ENCODE data around the gene TBPL2. TPM values are rescaled to one million over a fixed set of nuclear protein-coding genes. Genes with fewer than 3 reads are reported as not detected.
"Not testable (repeated sequence)": the region's sequence is repeated elsewhere in the genome, so short reads cannot be mapped to it uniquely, and the experiment has no call there.

The TBPL2 gene
- total RNA-seq, 1 experiment from 2014 or later = not detected

DNA sequence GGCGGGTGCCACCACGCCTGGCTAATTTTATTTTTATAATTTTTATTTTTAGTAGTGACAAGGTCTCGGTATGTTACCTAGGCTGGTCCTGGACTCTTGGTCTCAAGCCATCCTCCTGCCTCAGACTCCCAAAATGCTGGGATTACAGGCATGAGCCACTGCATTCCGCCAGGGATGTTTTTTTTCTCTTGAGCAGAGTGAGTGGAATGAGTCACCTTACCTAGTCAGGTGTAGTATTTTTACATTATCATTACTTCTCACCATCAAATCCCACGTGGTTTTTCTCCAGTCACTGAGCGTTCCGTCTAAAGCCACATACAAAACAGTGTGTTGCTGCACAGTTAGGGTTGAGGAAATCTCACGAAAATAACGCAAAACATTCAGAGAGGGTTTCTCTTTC lies 870 bp upstream of the TBPL2 start:
- no peak for DNase-seq (ENCODE audit: low spot score)

DNA sequence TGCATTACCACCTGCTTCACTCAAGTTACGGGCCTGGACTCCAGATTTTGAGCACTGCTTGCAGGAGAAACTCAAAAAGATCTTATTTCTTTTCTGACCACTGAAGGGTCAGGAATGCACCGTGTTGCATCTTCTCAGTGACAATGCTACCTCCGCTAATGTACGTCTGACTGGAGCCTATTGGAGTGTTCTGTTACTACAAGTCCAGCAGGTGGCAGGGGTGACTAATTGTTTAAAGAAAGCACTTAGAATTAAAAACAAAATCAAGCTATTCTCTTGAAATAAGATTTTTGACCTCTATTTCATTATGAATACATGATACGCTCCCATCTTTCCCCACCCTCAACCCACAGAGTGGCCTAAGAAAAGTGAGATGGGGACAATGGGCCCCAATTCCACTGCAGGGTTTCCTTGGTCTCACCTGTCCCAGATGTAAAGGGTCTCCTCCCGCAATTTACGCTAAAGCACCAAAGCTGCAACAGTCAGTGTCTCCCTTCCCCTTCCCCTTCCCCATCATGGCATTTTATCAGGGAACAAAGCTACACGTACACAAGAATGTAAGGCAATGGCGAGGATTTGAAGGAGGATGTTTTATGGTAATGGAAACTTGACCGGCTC lies 2.2 kb downstream of the TBPL2 start:
- peak; percentile 54 for DNase-seq (ENCODE audit: low spot score)

DNA sequence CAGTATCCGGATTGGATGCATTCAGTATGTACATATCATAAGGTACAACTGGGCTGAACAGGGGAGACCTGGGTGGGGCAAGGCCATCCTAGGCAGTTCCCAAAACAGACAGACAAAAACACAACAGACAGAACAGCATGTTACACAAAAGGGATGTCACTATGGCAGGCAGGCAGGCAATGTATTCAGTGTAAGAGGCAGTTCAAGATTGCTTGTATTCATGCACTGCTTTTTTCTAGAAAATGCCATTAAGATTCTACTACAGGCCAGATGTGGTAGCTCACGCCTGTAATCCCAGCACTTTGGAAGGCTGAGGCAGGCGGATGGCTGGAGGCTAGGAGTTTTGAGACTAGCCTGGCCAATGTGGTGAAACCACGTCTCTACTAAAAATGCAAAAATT lies 3.5 kb downstream of the TBPL2 start:
- no peak for DNase-seq (ENCODE audit: low spot score)

DNA sequence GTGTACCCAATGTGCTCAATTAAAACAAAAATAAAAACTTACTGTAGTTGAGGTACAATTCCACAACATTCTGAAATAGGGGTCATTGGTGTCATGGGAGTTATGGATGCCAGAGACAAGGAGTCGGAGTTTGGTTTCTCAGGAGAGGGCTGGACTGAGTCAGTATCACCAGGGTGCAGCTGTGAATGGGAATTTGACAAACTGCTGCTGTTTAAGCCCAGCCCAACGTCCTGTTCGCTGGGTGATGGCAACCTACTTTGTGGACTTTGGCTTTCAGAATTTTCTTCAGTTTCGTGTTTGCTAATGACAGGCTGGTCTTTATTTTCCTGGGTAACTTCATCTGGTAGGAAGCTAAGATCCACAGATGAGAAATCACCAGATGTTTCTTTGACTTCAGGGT lies 3.9 kb downstream of the TBPL2 start:
- DNase-seq (ENCODE audit: low spot score) = no peak

DNA sequence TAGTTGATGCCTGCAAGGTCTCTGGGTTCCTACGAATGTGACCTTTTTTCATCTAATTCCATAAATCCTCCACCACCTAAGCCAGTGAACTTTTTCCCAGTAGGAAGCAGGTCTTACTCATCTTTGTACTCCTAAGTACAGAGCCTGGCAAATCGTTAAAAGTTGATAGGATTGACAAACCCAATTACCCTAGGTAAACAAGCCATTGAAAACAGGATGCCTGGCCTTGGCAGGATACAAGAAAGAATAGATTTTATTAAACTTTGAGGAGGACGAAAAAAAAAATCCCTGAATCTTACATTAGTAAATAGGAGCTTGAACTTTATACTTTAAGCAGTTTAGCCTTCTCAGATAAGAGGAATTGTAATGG lies 5.6 kb downstream of the TBPL2 start:
- no peak for DNase-seq (ENCODE audit: low spot score)

DNA sequence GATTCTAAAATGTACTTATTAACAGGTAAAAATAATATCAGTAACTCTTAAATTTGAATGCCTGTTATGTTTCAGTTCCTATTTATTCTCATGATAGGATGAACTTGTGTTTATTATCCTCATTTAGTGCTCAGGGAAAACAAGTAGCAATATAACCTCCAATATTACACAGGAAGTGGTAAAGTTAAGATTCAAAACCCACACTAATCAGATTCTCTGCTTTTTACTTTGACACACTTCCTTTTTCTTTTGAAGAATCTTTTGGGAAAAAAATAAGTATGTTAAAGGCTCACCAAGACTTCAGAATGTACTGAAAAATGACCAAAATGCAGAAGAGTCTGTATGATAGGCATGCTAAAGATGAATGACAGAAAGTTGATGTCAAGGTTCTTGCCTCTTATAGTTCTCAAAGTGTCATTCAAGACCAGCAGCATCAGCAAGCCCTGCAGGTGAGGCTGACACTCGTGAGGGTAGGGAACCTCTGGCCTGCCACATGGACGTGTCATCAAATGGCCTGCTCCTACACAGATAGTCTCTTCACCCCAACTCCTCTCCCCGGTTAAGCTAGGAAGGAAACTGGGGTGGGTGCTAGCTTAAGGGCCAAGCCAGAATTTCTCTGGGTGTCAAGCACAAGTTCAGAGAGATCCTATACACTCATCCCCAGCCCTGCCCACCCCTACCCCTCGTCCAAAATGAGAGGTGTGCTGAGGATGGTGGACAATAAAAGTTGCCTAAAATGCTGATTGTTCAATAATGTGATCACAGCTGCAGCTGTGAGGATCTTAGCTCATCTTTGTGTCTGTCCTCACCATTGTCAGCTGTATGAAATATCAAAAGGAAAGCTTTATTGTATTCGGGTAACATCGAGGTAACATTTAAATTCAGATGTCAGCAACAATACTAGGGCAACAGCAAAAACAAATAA lies 6.3 kb downstream of the TBPL2 start:
- DNase-seq (ENCODE audit: low spot score) = no peak

DNA sequence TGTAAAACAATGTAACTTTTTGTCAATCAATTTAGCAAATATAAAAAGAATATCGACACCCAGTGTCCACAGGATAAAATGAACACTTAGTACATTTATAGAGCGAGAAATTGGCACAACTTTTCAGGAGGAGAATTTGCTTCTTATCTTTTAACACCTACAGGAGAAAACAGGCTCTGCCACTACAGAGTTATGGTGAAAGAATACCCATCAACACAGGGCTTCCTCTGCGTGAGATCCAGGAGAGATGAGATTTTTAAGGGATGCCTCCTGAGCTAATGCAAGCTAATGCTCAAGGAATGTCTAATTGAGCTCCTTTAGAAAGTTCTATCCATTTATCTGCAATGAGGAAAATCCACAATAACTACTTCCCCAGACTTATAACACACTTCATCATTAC lies 7.8 kb downstream of the TBPL2 start:
- no peak for DNase-seq (ENCODE audit: low spot score)

DNA sequence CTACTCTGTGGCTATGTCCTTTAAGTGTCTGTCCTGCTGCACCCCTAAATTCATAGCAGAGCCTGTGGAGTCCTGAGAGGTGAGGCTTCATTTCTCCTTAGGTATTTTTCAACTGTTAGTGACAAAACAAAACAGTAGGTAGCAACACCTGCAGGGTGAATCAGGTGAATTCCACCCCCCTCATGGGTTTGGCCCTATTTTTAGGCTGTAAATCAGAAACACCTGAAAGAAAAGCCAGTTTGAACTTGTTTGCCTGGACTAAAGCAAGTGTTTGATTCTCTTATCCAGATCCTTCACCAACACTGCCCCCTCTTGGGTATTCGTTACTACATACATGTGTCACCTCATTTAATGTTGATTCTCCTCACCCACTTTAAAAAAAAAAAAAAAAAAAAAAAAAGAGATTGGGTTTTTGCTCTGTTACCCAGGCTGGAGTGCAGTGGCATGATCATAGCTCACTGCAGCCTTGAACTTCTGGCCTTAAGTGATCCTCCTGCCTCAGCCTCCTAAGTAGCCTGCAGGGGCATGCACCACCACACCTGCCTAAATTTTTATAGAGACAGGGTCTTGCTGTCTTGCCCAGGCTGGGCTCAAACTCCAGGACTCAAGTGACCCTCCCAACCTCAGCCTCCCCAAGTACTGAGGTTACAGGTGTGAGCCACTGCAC lies 10.3 kb downstream of the TBPL2 start:
- peak; percentile 62 for DNase-seq (ENCODE audit: low spot score)

DNA sequence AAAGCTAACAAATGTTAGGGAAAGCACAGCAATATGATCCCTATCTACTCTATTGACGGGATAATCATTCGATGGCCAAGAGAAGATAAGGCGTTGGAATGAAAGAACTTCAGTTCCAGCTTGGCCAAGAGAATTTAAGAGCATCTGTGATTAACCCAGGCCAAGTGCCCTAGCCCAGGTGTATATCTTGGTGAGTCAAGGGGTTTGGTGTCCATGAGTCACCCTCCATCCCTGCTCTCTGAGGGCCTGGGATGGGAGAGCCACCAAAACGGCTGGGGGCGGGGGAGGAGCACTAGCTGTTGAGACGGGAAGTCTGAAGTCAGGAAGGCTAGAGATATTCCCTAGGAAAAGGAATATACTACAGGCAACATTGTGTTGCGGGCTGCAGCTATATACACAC lies 13.0 kb downstream of the TBPL2 start:
- no peak for DNase-seq (ENCODE audit: low spot score)

DNA sequence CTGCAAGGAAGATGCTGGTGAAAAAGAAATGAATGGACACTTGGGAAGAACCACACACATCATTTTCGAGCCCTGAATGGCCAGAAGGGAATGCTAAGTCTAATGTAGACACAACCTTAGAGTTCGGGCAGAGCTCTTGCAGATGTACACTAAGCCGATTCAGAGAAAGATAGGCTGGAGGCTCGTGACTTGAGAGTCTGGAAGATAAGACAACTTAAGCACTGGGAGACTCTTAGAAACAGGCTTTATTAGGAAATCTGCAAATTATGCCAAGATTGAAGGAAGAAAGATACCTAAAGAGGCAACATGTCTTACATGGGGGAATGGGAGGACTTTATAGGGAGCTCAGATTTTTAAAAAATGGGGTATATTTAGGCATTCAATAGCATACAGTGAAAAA lies 13.5 kb downstream of the TBPL2 start:
- DNase-seq (ENCODE audit: low spot score) = no peak

DNA sequence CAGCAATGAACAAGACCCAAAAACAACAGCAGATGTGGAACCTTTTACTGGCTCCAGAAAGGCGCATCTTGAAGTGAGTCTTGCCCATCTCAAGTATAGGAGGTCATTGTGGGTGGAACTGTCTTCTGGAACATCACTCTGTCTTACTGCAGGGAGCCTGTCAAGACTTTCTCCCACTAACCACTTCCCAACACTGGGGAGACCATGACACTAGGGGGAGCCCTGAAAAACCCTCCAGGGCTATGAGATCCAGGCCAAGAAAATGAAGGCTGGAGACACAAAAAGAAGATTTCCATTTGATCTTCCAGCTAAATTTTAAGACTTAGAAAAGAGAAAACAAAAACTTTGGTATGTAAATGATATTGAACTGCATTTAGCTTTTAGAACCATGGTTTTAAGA lies 15.3 kb downstream of the TBPL2 start:
- DNase-seq (ENCODE audit: low spot score) = no peak

DNA sequence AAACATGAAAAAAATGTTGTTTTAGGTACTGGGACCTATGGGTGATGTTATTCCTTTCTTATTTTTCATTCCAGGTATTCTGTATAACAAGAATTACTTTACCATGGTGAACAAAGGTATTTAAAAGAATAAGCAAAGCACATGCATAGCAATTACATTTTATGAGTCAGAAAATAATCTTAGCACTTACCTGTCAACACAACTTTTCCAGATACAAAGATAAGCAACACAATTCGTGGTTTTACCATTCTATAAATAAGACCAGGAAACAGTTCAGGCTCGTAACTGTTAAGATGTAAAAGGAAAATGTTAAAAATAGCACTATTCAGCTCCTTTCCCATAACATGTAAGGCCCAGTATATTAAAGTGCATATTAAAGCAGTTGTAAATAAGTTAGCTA lies 16.4 kb downstream of the TBPL2 start:
- DNase-seq (ENCODE audit: low spot score) = no peak

DNA sequence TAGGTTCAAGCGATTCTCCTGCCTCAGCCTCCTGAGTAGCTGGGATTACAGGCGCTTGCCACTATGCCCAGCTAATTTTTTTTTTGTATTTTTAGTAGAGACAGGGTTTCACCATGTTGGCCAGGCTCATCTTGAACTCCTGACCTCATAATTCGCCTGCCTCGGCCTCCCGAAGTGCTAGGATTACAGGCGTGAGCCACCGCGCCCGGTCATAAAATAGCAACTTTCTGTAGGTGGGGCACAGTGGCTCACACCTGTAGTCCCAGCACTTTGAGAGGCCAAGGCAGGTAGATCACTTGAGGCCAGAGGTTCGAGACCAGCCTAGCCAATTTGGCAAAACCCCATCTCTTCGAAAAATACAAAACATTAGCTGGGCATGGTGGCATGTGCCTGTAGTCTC lies 18.1 kb downstream of the TBPL2 start:
- DNase-seq (ENCODE audit: low spot score) = not testable (repeated sequence)

DNA sequence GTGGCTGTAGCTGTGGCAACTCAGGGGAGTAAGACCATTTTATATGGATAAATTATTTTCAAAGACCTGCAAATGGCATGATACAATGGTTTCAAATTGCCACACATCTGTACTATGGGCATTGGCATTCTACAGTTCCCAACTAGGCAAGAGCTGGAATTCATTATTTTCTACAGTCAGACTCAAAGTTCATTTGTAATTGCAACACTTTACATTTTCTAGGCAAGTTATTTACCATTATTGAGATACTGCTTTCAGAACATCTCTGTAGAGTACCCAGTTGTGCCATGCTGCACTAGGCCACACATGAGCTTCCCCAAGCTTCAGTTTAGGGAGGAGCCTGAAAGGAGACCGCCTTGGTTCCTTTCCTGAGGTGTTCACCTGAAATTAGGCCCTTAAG lies 20.8 kb downstream of the TBPL2 start:
- no peak for DNase-seq (ENCODE audit: low spot score)

DNA sequence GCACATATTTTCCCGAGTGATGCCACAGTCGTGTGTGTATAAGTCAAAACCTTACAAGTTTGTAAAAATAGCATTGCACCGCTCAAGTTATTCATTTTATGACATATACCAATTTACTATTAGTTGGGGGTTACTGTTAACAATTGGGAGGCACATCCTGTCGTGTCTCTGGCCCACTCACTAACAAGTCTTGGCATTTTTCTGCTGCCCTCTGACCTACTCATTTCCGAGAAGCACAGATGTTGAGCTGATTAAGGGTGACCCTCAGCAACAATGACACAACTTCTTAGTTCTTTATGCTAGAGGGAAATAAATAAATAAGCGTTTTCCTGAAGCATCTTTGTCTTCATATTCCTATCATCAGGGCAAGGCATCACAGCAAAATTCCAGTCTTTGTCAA lies 22.0 kb downstream of the TBPL2 start:
- no peak for DNase-seq (ENCODE audit: low spot score)

DNA sequence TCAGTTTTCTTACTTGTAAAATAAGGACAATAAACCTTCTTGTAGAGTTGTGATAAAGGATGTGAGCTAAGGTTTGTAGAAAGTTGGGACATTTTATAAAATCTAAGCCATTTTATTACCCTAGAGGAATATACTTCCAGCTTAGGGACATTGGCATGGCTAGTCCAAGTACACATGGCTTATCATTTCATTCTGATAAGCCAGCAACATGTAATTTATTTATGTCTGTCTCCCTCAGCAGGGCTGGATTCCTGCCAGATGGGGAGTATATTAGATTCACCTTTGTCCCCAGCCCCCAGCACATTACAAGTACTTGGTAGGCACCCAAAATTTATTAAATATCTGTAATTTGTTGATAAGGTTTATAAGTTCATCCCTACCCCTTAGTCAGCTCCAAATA lies 22.5 kb downstream of the TBPL2 start:
- no peak for DNase-seq (ENCODE audit: low spot score)

DNA sequence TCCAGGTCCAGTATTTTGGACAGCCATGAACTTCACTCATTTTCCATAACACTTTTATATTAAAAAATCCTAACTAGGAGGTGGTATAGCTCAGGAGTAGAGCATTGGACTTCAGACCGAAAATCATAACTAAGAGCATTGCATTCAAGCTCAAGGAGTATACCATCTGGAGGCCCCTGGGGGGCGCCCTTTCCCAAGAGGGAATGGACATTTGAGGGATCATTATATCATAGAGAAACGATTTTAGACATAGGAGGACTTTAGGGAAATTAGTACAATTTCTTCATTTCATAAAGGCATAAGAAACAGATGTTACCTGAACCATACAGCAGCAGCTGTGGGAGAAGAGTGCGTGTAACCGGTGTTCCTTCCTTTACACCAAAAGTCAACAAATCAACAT lies 23.6 kb downstream of the TBPL2 start:
- no peak for DNase-seq (ENCODE audit: low spot score)

DNA sequence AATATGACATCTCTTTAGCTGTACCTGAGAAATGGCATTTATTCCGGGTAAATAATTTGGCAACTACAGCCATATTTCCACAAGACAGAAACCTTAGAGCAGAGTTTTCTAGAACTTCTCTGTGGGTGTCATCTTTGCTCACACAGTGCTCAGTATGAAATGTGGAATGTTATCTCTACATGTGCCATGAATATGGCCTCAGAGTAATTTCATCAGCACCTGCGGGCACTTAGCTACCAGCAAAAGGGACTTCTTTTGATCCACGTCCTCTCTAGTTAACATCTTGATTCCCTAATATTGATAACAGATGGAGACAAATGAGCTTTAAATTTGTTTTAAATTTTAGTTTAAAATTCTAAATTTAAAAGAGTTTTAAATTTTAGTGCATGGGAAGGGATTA lies 25.9 kb downstream of the TBPL2 start:
- DNase-seq (ENCODE audit: low spot score) = no peak

DNA sequence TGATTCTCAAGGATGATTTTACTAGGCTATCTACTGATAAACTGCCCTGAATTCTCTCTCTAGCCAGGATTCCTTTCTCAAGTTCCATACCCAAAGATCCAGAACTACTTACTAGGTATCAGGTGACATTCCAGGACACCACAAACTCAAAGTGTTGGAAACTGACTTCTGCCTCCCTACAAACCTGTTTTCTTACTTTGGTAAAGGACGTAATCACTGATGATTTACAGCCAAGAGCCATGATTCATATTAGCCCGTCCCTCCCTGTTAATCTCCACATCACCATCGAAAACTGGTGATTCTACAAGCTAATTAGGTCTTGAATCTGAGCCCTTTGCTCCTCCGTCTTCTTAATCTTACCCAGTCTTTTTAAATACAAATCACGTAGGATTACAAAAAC lies 27.7 kb downstream of the TBPL2 start:
- no peak for DNase-seq (ENCODE audit: low spot score)

DNA sequence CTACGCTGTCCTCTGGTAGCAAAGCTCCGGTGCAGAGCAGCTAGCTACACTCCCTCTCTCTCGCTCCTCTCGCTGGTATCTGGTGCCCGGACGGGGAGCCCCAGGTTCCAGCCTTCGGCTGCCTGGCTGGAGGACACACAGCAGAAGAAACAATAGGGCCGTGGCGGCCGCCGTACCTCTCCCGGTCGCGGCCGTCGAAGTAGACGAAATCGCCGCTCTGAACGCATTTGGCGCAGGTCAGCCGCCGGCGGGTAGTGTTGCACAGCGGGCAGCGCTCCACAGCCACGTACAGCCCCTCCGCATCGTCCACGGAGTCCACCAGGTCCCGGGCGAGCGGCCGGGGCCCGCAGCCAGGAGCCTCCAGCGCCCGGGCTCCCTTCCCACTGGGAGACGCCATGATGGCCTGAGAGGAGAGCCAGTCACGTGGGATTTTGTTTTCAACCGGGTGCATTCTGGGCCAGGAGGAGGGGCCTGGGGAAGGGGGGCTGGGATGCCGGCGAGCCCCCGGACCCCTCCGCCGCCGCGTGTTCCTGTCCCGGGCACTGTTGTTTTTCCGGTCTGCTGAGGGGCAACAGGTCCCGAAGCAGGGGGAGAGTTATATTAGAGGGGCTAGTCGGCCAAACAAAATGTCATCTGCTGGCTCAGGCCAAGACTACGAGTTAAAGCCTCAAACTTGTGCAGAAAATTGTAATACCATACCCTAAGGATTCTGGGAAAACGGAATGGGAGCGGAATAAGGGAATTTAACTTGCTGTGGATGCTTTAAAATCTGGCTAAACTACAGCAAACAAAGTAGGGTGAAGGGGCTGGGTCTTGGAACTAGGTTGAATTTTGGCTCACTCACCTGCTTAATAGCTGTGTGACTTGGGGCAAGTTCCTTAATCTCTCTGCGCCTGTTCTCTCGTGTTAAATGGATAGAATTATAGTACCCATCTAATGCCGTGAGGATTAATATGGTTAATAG lies 28.7 kb downstream of the TBPL2 start, which contains the start of gene ATG14:
TSS of gene ATG14 (minus strand) at position 405 of the 964 bp plus-strand sequence. CDS start at position 397, 8 bp downstream.
- peak; percentile 76 for DNase-seq (ENCODE audit: low spot score)

DNA sequence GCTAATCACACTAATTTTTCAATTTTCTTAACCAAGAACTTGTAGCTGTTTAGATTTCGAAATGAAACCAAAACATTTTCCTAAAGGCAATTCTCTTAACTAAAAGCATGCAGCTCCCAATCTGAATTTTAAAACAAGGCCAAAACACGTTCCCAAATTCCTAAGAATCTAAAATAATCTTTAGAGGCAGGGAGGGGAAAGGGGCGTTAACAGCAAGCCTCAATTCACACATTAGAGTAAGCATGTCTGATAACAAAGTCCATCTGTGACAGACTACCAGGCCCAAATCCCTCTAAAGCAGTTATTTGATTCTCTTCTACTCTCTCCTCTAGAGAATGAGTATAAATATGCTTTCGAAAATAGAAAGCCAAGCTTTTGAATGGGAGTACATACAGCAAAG lies 29.5 kb downstream of the TBPL2 start:
- DNase-seq (ENCODE audit: low spot score) = no peak

Measured in H4 (cell line).